Duodenal mucosa (tissue), 2 donors: Measurements from ENCODE around the gene PDIA5.

ENCODE experiments used
- H3K27ac ChIP-seq: one replicate; pipeline ENCODE4 v1.7.0; 2013; ENCODE audit warnings: low read depth, low read length
- H3K27me3 ChIP-seq, 2 donors: one replicate each; pipeline ENCODE4 v1.7.0; 2013; ENCODE audit warnings: low read length in 2 of 2, control low read depth in 1 of 2; ENCODE audit not compliant: insufficient read depth in 2 of 2, control insufficient read depth in 1 of 2
- H3K36me3 ChIP-seq, 2 donors: one replicate each; pipeline ENCODE4 v1.7.0; 2013; ENCODE audit warnings: low read length in 2 of 2, control low read depth in 1 of 2; ENCODE audit not compliant: insufficient read depth in 2 of 2, control insufficient read depth in 1 of 2
- H3K4me1 ChIP-seq, 2 donors: one replicate each; pipeline ENCODE4 v1.7.0; 2013; ENCODE audit warnings: low read length in 2 of 2, control low read depth in 1 of 2; ENCODE audit not compliant: insufficient read depth in 2 of 2, control insufficient read depth in 1 of 2
- H3K4me3 ChIP-seq, 2 donors: one replicate each; pipeline ENCODE4 v1.7.0; 2013; ENCODE audit warnings: low read length in 2 of 2, low read depth in 1 of 2
- H3K9ac ChIP-seq, 2 donors: one replicate each; pipeline ENCODE4 v1.7.0; 2013; ENCODE audit warnings: low read length in 2 of 2, low read depth in 1 of 2
- H3K9me3 ChIP-seq, 2 donors: one replicate each; pipeline ENCODE4 v1.7.0; 2013; ENCODE audit warnings: low read length in 2 of 2, control low read depth in 1 of 2; ENCODE audit not compliant: control insufficient read depth in 1 of 2

PDIA5 gene

GRCh38 chr3:123098426-123099330, 31.9 kb downstream of the PDIA5 start:
- Histone ChIP-seq H3K4me3 (no peak overlapping the region), H3K27me3 (no peaks in the 10 kb centered on the region), H3K4me1 (no peaks in the 10 kb centered on the region), H3K9ac (no peak overlapping the region), H3K27ac (no peak overlapping the region), H3K9me3 (no peaks in the 10 kb centered on the region), H3K36me3 (peaks cover 12 to 55% of the 10 kb centered on the region in 2 donors)

- Histone ChIP-seq H3K36me3 (peaks cover 15 to 60% of the 10 kb centered on the region in 2 donors), H3K9me3 (no peaks in the 10 kb centered on the region), H3K4me1 (no peaks in the 10 kb centered on the region), H3K27ac (no peak overlapping the region), H3K27me3 (no peaks in the 10 kb centered on the region), H3K4me3 (no peak overlapping the region), H3K9ac (no peak overlapping the region)
Measured at GRCh38 chr3:123099331-123100192, 32.7 kb downstream of the PDIA5 start.

GRCh38 chr3:123100193-123100776, 33.5 kb downstream of the PDIA5 start:
- Histone ChIP-seq H3K27ac (no peak overlapping the region), H3K36me3 (peaks cover 22 to 58% of the 10 kb centered on the region in 2 donors), H3K27me3 (no peaks in the 10 kb centered on the region), H3K4me1 (no peaks in the 10 kb centered on the region), H3K9me3 (no peaks in the 10 kb centered on the region), H3K4me3 (no peak overlapping the region), H3K9ac (no peak overlapping the region)

GRCh38 chr3:123102249-123102648, 35.4 kb downstream of the PDIA5 start:
- Histone ChIP-seq H3K4me3 (no peak overlapping the region), H3K9me3 (no peaks in the 10 kb centered on the region), H3K27ac (no peak overlapping the region), H3K9ac (no peak overlapping the region), H3K27me3 (no peaks in the 10 kb centered on the region), H3K36me3 (peaks cover 30 to 74% of the 10 kb centered on the region in 2 donors), H3K4me1 (no peaks in the 10 kb centered on the region)

- no peak overlapping the region for H3K27ac ChIP-seq
- H3K4me3 ChIP-seq, result no peak overlapping the region
- H3K36me3 ChIP-seq, result peaks cover 36 to 80% of the 10 kb centered on the region in 2 donors
- no peaks in the 10 kb centered on the region for H3K27me3 ChIP-seq
- no peaks in the 10 kb centered on the region for H3K4me1 ChIP-seq
- no peak overlapping the region for H3K9ac ChIP-seq
- no peaks in the 10 kb centered on the region for H3K9me3 ChIP-seq
Measured at GRCh38 chr3:123102826-123103225, 36.0 kb downstream of the PDIA5 start.

- Histone ChIP-seq H3K36me3 (peaks cover 35 to 75% of the 10 kb centered on the region in 2 donors), H3K27me3 (no peaks in the 10 kb centered on the region), H3K4me3 (no peak overlapping the region), H3K9me3 (no peaks in the 10 kb centered on the region), H3K4me1 (no peaks in the 10 kb centered on the region), H3K27ac (no peak overlapping the region), H3K9ac (no peak overlapping the region)
Measured at GRCh38 chr3:123104550-123104949, 37.7 kb downstream of the PDIA5 start.

GRCh38 chr3:123105201-123106189, 38.7 kb downstream of the PDIA5 start:
- H3K27me3 ChIP-seq, result no peaks in the 10 kb centered on the region
- H3K9me3 ChIP-seq, result no peaks in the 10 kb centered on the region
- no peak overlapping the region for H3K4me3 ChIP-seq
- no peaks in the 10 kb centered on the region for H3K4me1 ChIP-seq
- H3K9ac ChIP-seq, result no peak overlapping the region
- no peak overlapping the region for H3K27ac ChIP-seq
- peaks cover 32 to 73% of the 10 kb centered on the region in 2 donors for H3K36me3 ChIP-seq

- Histone ChIP-seq H3K27ac (no peak overlapping the region), H3K27me3 (no peaks in the 10 kb centered on the region), H3K9ac (no peak overlapping the region), H3K36me3 (peaks cover 18 to 62% of the 10 kb centered on the region in 2 donors), H3K9me3 (no peaks in the 10 kb centered on the region), H3K4me3 (no peak overlapping the region), H3K4me1 (no peaks in the 10 kb centered on the region)
Measured at GRCh38 chr3:123110282-123110975, 43.6 kb downstream of the PDIA5 start.
